ENCODE data around the gene CYTH1. TPM values are rescaled to one million over a fixed set of nuclear protein-coding genes. Genes with fewer than 3 reads are reported as not detected.
A peak's percentile ranks its signal among the peaks of the same experiment; 100 is the strongest.

Gene CYTH1
- total and polyA plus RNA-seq, 10 of the 15 experiments (the other 5 are each of a cell fraction or from before 2014, with no cell fraction given): 6.6 to 188 (median 145) TPM

DNA sequence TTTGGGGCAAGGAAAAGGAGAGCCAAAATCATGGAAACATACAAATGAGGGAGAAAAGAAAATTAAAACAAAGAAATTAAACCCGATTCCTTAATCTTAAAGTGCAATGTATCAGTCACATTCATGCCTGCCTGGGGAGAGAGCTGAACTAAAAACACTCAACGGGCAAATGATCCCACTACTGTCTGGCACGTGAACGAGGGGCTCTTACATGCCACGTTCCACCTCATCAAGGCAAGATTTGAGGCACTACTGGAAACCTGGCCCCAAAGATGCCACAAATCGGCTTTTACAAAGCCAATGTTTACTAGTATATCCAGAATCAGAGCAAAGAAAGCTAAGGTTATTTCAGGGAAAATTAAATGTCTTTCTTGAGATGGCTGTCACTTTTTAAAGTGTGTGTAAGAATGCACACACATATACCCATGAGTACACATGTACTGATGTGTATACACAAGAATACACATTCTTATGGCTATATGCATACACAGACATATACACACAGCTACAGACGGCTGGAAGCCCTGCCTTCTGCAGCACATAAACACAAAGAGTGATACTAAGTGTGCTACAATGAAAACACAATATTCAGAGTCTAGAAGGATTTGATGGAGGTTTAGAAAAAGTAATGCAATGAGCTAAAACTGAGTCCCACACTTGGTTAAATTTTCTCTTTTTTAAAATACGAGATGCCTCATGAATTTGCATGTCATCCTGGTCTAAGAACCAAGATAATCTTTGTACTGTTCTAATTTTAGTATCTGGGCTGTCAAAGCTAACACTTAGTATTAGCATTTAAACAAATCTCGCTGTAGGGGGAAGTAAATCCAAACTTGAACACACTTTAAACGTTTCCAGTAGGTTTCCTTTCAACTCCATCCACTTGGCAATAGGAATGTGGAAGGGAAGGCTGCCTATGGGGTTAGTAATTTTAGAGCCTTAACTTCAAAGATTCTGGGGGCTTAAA is 85.8 kb downstream of the CYTH1 start:
- no peaks in the 10 kb centered on the region for H4K20me1 ChIP-seq (ENCODE audit: control insufficient read depth, insufficient read depth)
- 5% methylated on average over 10 of the region's 10 CpGs for WGBS (ENCODE audit: insufficient coverage, insufficient replicate concordance, low lambda C conversion rate, missing lambda C conversion rate)
- FAIRE-seq (no peak), DNase-seq (ENCODE audit: low read depth, low spot score) (no peak), ATAC-seq (peak; percentile 27)
- no peak overlapping the region for H2AFZ ChIP-seq (ENCODE audit: control insufficient read depth, low read depth, low read length)
- peak overlapping the region; percentile 25; the same call in 1 of the 2 replicates for H3K4me3 ChIP-seq
- H3K9me3 ChIP-seq (replicated peaks; ENCODE audit: control insufficient read depth, insufficient read depth, low read length): no peaks in the 10 kb centered on the region
- ChIA-PET SMC1A (ENCODE audit: uncharacterized antibody, unreplicated experiment) (interaction anchor here (0.6 to 6.7 kb wide), 16 partner anchors 11 to 145 kb away, joined by 3 to 98 read pairs (median 5); no protein-coding TSS in a partner anchor), POLR2A (interaction anchor here (0.5 to 3.1 kb wide), 15 partner anchors 7 to 85 kb away, joined by 3 to 31 read pairs (median 6); no protein-coding TSS in a partner anchor), RAD21 (ENCODE audit: unreplicated experiment) (interaction anchor here (0.8 to 4.9 kb wide), 13 partner anchors 10 to 79 kb away, joined by 3 to 52 read pairs (median 9); no protein-coding TSS in a partner anchor), CTCF (interaction anchor here (0.8 to 6.0 kb wide), 9 partner anchors 9 to 72 kb away, joined by 3 to 69 read pairs (median 6); no protein-coding TSS in a partner anchor)
- H3K27ac ChIP-seq (ENCODE audit: control insufficient read depth, insufficient read depth): peak overlapping the region; percentile 97
- peaks cover 55% of the 10 kb centered on the region for H3K4me1 ChIP-seq (ENCODE audit: control insufficient read depth, insufficient read depth, low read length)
- H3K4me2 ChIP-seq (ENCODE audit: control insufficient read depth, insufficient read depth): peak overlapping the region; percentile 80
- peaks cover 53% of the 10 kb centered on the region for H3K79me2 ChIP-seq (ENCODE audit: control insufficient read depth, insufficient read depth, low read length)
- in situ Hi-C loops (cut with MboI): no loop called here
- intact Hi-C loops (cut with micrococcal nuclease; ENCODE audit: unreplicated experiment): no loop called here
- BruUV-seq (replicated peaks): no TSS peak
- peaks cover 31 to 67% of the 10 kb centered on the region in 2 experiments for H3K36me3 ChIP-seq (ENCODE audit: control insufficient read depth in 2 of 2, insufficient read depth in 2 of 2, low read length in 1 of 2)
- H3K9ac ChIP-seq (ENCODE audit: control insufficient read depth, insufficient read depth, low read length): peak overlapping the region; percentile 54
- no peaks in the 10 kb centered on the region for H3K27me3 ChIP-seq (replicated peaks in 1 of 2; ENCODE audit: control insufficient read depth in 2 of 2, insufficient read depth in 2 of 2, low read length in 1 of 2)
- TF ChIP-seq, protein P1, sequence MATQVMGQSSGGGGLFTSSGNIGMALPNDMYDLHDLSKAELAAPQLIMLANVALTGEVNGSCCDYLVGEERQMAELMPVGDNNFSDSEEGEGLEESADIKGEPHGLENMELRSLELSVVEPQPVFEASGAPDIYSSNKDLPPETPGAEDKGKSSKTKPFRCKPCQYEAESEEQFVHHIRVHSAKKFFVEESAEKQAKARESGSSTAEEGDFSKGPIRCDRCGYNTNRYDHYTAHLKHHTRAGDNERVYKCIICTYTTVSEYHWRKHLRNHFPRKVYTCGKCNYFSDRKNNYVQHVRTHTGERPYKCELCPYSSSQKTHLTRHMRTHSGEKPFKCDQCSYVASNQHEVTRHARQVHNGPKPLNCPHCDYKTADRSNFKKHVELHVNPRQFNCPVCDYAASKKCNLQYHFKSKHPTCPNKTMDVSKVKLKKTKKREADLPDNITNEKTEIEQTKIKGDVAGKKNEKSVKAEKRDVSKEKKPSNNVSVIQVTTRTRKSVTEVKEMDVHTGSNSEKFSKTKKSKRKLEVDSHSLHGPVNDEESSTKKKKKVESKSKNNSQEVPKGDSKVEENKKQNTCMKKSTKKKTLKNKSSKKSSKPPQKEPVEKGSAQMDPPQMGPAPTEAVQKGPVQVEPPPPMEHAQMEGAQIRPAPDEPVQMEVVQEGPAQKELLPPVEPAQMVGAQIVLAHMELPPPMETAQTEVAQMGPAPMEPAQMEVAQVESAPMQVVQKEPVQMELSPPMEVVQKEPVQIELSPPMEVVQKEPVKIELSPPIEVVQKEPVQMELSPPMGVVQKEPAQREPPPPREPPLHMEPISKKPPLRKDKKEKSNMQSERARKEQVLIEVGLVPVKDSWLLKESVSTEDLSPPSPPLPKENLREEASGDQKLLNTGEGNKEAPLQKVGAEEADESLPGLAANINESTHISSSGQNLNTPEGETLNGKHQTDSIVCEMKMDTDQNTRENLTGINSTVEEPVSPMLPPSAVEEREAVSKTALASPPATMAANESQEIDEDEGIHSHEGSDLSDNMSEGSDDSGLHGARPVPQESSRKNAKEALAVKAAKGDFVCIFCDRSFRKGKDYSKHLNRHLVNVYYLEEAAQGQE (IDR thresholded peaks at IDR 0.05; ENCODE audit: low read depth, low read length): no peak
- TF ChIP-seq RAD21 (IDR thresholded peaks at IDR 0.05; ENCODE audit: insufficient read depth, low read depth, low read length): no peak
- TF ChIP-seq, protein P2, sequence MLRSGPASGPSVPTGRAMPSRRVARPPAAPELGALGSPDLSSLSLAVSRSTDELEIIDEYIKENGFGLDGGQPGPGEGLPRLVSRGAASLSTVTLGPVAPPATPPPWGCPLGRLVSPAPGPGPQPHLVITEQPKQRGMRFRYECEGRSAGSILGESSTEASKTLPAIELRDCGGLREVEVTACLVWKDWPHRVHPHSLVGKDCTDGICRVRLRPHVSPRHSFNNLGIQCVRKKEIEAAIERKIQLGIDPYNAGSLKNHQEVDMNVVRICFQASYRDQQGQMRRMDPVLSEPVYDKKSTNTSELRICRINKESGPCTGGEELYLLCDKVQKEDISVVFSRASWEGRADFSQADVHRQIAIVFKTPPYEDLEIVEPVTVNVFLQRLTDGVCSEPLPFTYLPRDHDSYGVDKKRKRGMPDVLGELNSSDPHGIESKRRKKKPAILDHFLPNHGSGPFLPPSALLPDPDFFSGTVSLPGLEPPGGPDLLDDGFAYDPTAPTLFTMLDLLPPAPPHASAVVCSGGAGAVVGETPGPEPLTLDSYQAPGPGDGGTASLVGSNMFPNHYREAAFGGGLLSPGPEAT (IDR thresholded peaks at IDR 0.05; ENCODE audit: low read depth): no peak
- TF ChIP-seq MTA3 (IDR thresholded peaks at IDR 0.05; ENCODE audit: borderline replicate concordance, low read length): 0 out of 2 replicates have a peak, but pooled peaks have one; percentile 16
- TF ChIP-seq YY1 (IDR thresholded peaks at IDR 0.05; ENCODE audit: low read depth, low read length): 0 out of 2 replicates have a peak, but pooled peaks have one; percentile 5
- no peak for TF ChIP-seq EZH2 (IDR thresholded peaks at IDR 0.05; ENCODE audit: borderline replicate concordance, control insufficient read depth, low read depth, low read length)
- no peak for TF ChIP-seq RCOR1 (conservative IDR thresholded peaks at IDR 0.05; ENCODE audit: low read depth, low read length)
- no peak for TF ChIP-seq JUNB (IDR thresholded peaks at IDR 0.05)
- no peak for TF ChIP-seq NR2C1 (IDR thresholded peaks at IDR 0.05)
- peak; percentile 70; the same call in 1 of the 2 replicates for TF ChIP-seq PAX8 (IDR thresholded peaks at IDR 0.05)
- TF ChIP-seq MYB (IDR thresholded peaks at IDR 0.05; ENCODE audit: borderline replicate concordance, low read depth, low read length): no peak
- no peak for TF ChIP-seq NFXL1 (IDR thresholded peaks at IDR 0.05; ENCODE audit: borderline replicate concordance)
- TF ChIP-seq, protein P3, sequence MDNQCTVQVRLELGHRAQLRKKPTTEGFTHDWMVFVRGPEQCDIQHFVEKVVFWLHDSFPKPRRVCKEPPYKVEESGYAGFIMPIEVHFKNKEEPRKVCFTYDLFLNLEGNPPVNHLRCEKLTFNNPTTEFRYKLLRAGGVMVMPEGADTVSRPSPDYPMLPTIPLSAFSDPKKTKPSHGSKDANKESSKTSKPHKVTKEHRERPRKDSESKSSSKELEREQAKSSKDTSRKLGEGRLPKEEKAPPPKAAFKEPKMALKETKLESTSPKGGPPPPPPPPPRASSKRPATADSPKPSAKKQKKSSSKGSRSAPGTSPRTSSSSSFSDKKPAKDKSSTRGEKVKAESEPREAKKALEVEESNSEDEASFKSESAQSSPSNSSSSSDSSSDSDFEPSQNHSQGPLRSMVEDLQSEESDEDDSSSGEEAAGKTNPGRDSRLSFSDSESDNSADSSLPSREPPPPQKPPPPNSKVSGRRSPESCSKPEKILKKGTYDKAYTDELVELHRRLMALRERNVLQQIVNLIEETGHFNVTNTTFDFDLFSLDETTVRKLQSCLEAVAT (IDR thresholded peaks at IDR 0.05): no peak
- TF ChIP-seq ATF7 (IDR thresholded peaks at IDR 0.05; ENCODE audit: low read depth): no peak

Measured in GM12878 (cell line).